NT2/D1 (cell line): ENCODE results near the gene IL13RA1.
"Not testable (repeated sequence)": the region's sequence is repeated elsewhere in the genome, so short reads cannot be mapped to it uniquely, and the experiment has no call there.

ENCODE experiments used
- DNase-seq: peaks from one replicate; pipeline ENCODE4 v3.0.0-alpha.2; 2011; ENCODE audit warnings: low read depth, low spot score
- H3K27me3 ChIP-seq: 2 replicates; pipeline ENCODE4 v1.6.0; 2011; ENCODE audit warnings: mild to moderate bottlenecking; ENCODE audit not compliant: insufficient read length, insufficient read depth
- H3K36me3 ChIP-seq: 2 replicates; pipeline ENCODE4 v1.6.1; 2011; ENCODE audit warnings: mild to moderate bottlenecking, low read length, mixed read lengths; ENCODE audit not compliant: insufficient read depth, insufficient read length
- H3K4me1 ChIP-seq: 2 replicates; pipeline ENCODE4 v1.5.1; 2011; ENCODE audit not compliant: insufficient read depth, insufficient read length
- H3K4me3 ChIP-seq: 2 replicates; pipeline ENCODE4 v1.5.1; 2011; ENCODE audit warnings: low read depth; ENCODE audit not compliant: insufficient read length
- H3K9ac ChIP-seq: 2 replicates; pipeline ENCODE4 v1.6.0; 2011; ENCODE audit warnings: low read depth; ENCODE audit not compliant: insufficient read length
- H3K9me3 ChIP-seq: 2 replicates; pipeline ENCODE4 v1.5.1; 2011; ENCODE audit warnings: mild to moderate bottlenecking, low read length; ENCODE audit not compliant: insufficient read depth
- SUZ12 ChIP-seq: IDR thresholded peaks from 2 replicates; pipeline ENCODE4 v1.6.1; 2011; ENCODE audit not compliant: insufficient read length, insufficient read depth; ENCODE audit errors: extremely low read depth
- YY1 ChIP-seq: IDR thresholded peaks from 2 replicates; pipeline ENCODE4 v1.6.1; 2011; ENCODE audit not compliant: insufficient read length, insufficient read depth
- ZNF274 ChIP-seq: IDR thresholded peaks from 2 replicates; pipeline ENCODE4 v1.6.1; 2011; ENCODE audit warnings: mild to moderate bottlenecking, low read depth, low read length

Gene IL13RA1

GRCh38 chrX:118698516-118699170, 28.8 kb upstream of the IL13RA1 start:
- H3K9ac ChIP-seq = no peak overlapping the region
- H3K4me1 ChIP-seq = no peaks in the 10 kb centered on the region
- no peak for DNase-seq
- no peaks in the 10 kb centered on the region for H3K36me3 ChIP-seq
- H3K27me3 ChIP-seq = no peaks in the 10 kb centered on the region
- H3K4me3 ChIP-seq = no peak overlapping the region
- no peaks in the 10 kb centered on the region for H3K9me3 ChIP-seq
- TF ChIP-seq SUZ12 (no peak), YY1 (no peak), ZNF274 (no peak)

- H3K9ac ChIP-seq = no peak overlapping the region
- H3K27me3 ChIP-seq = no peaks in the 10 kb centered on the region
- no peaks in the 10 kb centered on the region for H3K9me3 ChIP-seq
- H3K36me3 ChIP-seq = no peaks in the 10 kb centered on the region
- no peak for DNase-seq
- no peaks in the 10 kb centered on the region for H3K4me1 ChIP-seq
- TF ChIP-seq ZNF274 (no peak), SUZ12 (no peak), YY1 (no peak)
- H3K4me3 ChIP-seq = no peak overlapping the region
Observed at GRCh38 chrX:118702741-118703140, 24.7 kb upstream of the IL13RA1 start.

GRCh38 chrX:118706681-118707080, 20.7 kb upstream of the IL13RA1 start:
- Histone ChIP-seq H3K27me3 (no peaks in the 10 kb centered on the region), H3K9me3 (no peaks in the 10 kb centered on the region), H3K36me3 (no peaks in the 10 kb centered on the region), H3K4me3 (no peak overlapping the region), H3K9ac (no peak overlapping the region), H3K4me1 (no peaks in the 10 kb centered on the region)
- TF ChIP-seq SUZ12 = no peak
- no peak for TF ChIP-seq YY1
- TF ChIP-seq ZNF274 = no peak
- DNase-seq = no peak

GRCh38 chrX:118714521-118714920, 12.9 kb upstream of the IL13RA1 start:
- H3K36me3 ChIP-seq = no peaks in the 10 kb centered on the region
- no peaks in the 10 kb centered on the region for H3K4me1 ChIP-seq
- no peak overlapping the region for H3K4me3 ChIP-seq
- DNase-seq = no peak
- H3K9me3 ChIP-seq = no peaks in the 10 kb centered on the region
- TF ChIP-seq YY1 (no peak), ZNF274 (no peak), SUZ12 (no peak)
- H3K27me3 ChIP-seq = no peaks in the 10 kb centered on the region
- H3K9ac ChIP-seq = no peak overlapping the region

DNA sequence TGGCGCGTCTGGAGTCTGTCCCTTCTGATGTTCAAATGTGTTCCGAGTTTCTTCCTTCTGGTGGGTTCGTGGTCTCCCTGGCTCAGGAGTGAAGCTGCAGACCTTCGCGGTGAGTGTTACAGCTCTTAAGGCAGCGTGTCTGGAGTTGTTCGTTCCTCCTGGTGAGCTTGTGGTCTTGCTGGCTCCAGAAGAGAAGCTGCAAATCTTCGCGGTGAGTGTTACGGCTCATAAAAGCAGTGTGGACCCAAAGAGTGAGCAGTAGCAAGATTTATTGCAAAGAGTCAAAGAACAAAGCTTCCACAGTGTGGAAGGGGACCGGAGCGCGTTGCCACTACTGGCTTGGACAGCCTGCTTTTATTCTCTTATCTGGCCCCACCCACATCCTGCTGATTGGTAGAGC, 11.5 kb upstream of the IL13RA1 start:
- not testable (repeated sequence) for H3K27me3 ChIP-seq, DNase-seq, H3K4me1 ChIP-seq, H3K36me3 ChIP-seq, H3K9me3 ChIP-seq, H3K4me3 ChIP-seq, H3K9ac ChIP-seq

DNA sequence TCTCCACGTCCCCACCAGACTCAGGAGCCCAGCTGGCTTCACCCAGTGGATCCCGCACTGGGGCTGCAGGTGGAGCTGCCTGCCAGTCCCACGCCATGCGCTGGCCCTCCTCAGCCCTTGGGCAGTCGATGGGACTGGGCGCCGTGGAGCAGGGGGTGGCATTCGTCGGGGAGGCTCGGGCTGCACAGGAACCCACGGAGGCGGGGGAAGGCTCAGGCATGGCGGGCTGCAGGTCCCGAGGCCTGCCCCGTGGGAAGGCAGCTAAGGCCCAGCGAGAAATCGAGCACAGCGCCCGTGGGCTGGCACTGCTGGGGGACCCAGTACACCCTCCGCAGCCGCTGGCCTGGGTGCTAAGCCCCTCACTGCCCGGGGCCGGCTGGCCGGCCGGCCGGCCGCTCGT, 10.6 kb upstream of the IL13RA1 start:
- not testable (repeated sequence) for H3K9ac ChIP-seq, H3K36me3 ChIP-seq

DNA sequence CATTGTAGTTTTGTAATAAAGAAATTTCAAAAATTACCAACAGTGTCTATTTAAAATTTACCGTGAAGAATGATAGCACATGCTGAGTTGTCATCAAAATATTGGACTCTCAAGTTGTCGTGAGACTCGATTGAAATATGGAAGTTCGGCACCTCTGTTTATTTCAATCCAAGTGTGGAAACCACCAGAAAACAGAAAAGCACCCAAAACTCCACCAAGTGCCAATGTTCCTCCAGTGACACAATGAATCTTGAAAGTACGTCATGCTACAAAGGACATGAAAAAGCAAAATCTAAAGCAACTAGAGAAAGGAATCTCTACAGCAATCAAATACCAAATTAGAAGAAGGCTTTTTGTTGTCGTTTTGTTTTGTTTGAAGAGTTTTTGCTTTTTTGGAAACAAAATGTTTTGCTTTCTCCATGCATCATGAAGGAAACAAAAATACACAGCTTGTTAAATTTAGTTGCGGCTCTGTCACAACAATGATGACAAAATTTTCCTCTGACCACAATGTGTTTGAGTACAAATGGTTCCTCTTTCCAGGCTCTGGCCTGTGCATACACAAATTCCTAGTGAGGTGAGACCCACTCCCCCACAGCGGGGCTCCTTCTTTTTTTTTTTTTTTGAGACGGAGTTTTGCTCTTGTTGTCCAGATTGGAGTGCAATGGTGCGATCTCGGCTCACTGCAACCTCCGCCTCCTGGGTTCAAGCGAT, 9.6 kb upstream of the IL13RA1 start:
- H3K9ac ChIP-seq = no peak overlapping the region
- peaks cover 10% of the 10 kb centered on the region for H3K27me3 ChIP-seq
- H3K4me1 ChIP-seq = peaks cover 3% of the 10 kb centered on the region
- TF ChIP-seq ZNF274 = no peak
- TF ChIP-seq YY1 = no peak
- TF ChIP-seq SUZ12 = no peak
- H3K36me3 ChIP-seq = no peaks in the 10 kb centered on the region
- DNase-seq = no peak
- H3K4me3 ChIP-seq = no peak overlapping the region
- no peaks in the 10 kb centered on the region for H3K9me3 ChIP-seq

More for the DNA sequence above, 10.6 kb upstream of the IL13RA1 start:
- H3K9me3 ChIP-seq, H3K27me3 ChIP-seq, H3K4me1 ChIP-seq, DNase-seq, H3K4me3 ChIP-seq: not testable (repeated sequence)

GRCh38 chrX:118718737-118719136, 8.7 kb upstream of the IL13RA1 start:
- DNase-seq = no peak
- no peak overlapping the region for H3K9ac ChIP-seq
- H3K27me3 ChIP-seq = peaks cover 11% of the 10 kb centered on the region
- no peaks in the 10 kb centered on the region for H3K9me3 ChIP-seq
- H3K36me3 ChIP-seq = no peaks in the 10 kb centered on the region
- TF ChIP-seq SUZ12 (no peak), ZNF274 (no peak), YY1 (no peak)
- no peak overlapping the region for H3K4me3 ChIP-seq
- H3K4me1 ChIP-seq = peaks cover 3% of the 10 kb centered on the region
